Panc1 (cell line): ENCODE measurements around the gene CDK5RAP1.

ENCODE experiments used
- POLR2AphosphoS5 ChIP-seq: IDR thresholded peaks from 2 replicates; pipeline ENCODE4 v1.6.1; 2012; ENCODE audit warnings: mild to moderate bottlenecking, low read depth, low read length, moderate library complexity
- SIN3A ChIP-seq: IDR thresholded peaks from 2 replicates; pipeline ENCODE4 v1.6.1; 2012; ENCODE audit warnings: low read depth, mild to moderate bottlenecking, low read length, moderate library complexity, borderline replicate concordance; ENCODE audit not compliant: insufficient read depth
- TCF7L2 ChIP-seq: IDR thresholded peaks from 2 replicates; pipeline ENCODE4 v1.6.1; 2011; ENCODE audit warnings: mild to moderate bottlenecking, low read depth, low read length, inconsistent platforms
- TF ChIP-seq, protein P1 (sequence below): fragments of 450-650 bp; IDR thresholded peaks from 2 replicates; pipeline ENCODE4 v1.5.1; 2017; ENCODE audit warnings: mild to moderate bottlenecking
- TF ChIP-seq, protein P2 (sequence below), 2 experiments: IDR thresholded peaks; 2 replicates each; pipeline ENCODE4 v1.6.1; 2011 to 2012; ENCODE audit warnings: low read depth in 2 of 2, control low read depth in 1 of 2, low read length in 1 of 2, mild to moderate bottlenecking in 1 of 2, moderate library complexity in 1 of 2; ENCODE audit not compliant: insufficient read depth in 1 of 2

DNA sequence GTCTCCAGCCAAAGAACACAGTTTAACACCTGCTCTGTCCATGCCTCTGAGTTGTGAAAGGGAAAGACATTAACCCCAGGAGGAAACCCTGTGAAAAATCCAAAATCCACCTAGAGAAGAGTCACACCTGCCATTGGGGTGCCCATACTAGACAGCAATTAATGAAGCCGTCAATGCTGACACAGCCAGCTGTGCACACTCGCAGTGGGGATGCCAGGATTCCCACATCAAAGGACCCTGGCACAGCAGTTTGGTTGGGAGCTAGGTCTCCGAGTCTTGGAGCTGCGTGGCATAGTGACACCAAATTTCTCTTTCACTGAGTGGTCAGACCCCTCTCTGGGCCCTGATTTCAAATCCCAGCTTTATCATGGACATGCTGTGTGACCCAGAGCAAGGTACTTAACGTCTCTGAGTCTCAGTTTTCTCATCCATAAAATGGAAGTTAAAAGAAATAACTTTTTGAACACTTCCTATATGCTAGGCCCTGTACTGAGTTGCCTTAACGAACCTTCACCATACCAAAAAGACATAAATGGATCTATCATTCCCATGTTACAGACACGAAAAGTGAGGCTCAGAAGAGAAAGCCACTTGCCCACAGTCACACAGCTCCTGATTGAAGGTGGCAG, 87.5 kb downstream of the CDK5RAP1 start:
- TF ChIP-seq TCF7L2 (no peak), POLR2AphosphoS5 (no peak), SIN3A (no peak)
- TF ChIP-seq, protein P1, sequence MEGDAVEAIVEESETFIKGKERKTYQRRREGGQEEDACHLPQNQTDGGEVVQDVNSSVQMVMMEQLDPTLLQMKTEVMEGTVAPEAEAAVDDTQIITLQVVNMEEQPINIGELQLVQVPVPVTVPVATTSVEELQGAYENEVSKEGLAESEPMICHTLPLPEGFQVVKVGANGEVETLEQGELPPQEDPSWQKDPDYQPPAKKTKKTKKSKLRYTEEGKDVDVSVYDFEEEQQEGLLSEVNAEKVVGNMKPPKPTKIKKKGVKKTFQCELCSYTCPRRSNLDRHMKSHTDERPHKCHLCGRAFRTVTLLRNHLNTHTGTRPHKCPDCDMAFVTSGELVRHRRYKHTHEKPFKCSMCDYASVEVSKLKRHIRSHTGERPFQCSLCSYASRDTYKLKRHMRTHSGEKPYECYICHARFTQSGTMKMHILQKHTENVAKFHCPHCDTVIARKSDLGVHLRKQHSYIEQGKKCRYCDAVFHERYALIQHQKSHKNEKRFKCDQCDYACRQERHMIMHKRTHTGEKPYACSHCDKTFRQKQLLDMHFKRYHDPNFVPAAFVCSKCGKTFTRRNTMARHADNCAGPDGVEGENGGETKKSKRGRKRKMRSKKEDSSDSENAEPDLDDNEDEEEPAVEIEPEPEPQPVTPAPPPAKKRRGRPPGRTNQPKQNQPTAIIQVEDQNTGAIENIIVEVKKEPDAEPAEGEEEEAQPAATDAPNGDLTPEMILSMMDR = no peak
- TF ChIP-seq, protein P2, sequence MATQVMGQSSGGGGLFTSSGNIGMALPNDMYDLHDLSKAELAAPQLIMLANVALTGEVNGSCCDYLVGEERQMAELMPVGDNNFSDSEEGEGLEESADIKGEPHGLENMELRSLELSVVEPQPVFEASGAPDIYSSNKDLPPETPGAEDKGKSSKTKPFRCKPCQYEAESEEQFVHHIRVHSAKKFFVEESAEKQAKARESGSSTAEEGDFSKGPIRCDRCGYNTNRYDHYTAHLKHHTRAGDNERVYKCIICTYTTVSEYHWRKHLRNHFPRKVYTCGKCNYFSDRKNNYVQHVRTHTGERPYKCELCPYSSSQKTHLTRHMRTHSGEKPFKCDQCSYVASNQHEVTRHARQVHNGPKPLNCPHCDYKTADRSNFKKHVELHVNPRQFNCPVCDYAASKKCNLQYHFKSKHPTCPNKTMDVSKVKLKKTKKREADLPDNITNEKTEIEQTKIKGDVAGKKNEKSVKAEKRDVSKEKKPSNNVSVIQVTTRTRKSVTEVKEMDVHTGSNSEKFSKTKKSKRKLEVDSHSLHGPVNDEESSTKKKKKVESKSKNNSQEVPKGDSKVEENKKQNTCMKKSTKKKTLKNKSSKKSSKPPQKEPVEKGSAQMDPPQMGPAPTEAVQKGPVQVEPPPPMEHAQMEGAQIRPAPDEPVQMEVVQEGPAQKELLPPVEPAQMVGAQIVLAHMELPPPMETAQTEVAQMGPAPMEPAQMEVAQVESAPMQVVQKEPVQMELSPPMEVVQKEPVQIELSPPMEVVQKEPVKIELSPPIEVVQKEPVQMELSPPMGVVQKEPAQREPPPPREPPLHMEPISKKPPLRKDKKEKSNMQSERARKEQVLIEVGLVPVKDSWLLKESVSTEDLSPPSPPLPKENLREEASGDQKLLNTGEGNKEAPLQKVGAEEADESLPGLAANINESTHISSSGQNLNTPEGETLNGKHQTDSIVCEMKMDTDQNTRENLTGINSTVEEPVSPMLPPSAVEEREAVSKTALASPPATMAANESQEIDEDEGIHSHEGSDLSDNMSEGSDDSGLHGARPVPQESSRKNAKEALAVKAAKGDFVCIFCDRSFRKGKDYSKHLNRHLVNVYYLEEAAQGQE (IDR thresholded peaks at IDR 0.05; ENCODE audit: insufficient read depth in 1 of 2, low read depth in 2 of 2, low read length in 1 of 2) = no peak
